Suprapubic skin (tissue), 4 donors: ENCODE data around the gene PAGE2.

ENCODE experiments used
- EP300 ChIP-seq: sonication (generic); formaldehyde crosslinking; IDR thresholded peaks from one replicate; pipeline ENCODE4 v1.6.1; 2017; ENCODE audit warnings: antibody characterized with exemption
- POLR2A ChIP-seq, 2 donors: fragments of 450-650 bp; IDR thresholded peaks; one replicate each; pipeline ENCODE4 v1.6.1; 2017; ENCODE audit warnings: antibody characterized with exemption in 2 of 2, mild to moderate bottlenecking in 2 of 2, moderate library complexity in 2 of 2
- POLR2AphosphoS5 ChIP-seq, 3 donors: sonication (generic); formaldehyde crosslinking; IDR thresholded peaks; one replicate each; pipeline ENCODE4 v1.6.1; 2017; ENCODE audit warnings: antibody characterized with exemption in 3 of 3
- TF ChIP-seq, protein P1 (sequence below), 2 donors: fragments of 200-600 bp in 1 of 2; fragments of 450-650 bp in 1 of 2; sonication (generic) in 1 of 2; IDR thresholded peaks; one replicate each; pipeline ENCODE4 v1.5.1; 2016 to 2019; ENCODE audit warnings: antibody characterized with exemption in 2 of 2, mild to moderate bottlenecking in 1 of 2, moderate library complexity in 1 of 2

DNA sequence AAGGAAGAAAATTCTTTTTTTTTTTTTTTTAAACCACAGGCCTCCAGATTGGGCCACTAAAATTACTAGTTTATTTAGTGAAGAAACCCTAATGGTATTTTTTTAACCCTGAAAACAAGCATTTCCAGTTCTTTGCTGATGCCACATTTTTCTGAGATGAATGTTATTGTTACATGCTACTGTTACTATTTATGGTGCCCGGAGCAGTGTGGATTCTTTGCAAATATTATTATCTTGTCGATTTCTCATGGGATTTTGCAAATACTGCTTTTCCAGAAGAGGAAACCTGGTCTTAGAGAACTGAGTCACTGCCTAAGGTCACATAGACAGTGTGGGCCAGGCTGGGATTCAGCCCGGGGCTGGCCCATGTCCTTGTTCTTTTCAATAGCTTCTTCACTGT is 49.3 kb upstream of the PAGE2 start:
- TF ChIP-seq, protein P1, sequence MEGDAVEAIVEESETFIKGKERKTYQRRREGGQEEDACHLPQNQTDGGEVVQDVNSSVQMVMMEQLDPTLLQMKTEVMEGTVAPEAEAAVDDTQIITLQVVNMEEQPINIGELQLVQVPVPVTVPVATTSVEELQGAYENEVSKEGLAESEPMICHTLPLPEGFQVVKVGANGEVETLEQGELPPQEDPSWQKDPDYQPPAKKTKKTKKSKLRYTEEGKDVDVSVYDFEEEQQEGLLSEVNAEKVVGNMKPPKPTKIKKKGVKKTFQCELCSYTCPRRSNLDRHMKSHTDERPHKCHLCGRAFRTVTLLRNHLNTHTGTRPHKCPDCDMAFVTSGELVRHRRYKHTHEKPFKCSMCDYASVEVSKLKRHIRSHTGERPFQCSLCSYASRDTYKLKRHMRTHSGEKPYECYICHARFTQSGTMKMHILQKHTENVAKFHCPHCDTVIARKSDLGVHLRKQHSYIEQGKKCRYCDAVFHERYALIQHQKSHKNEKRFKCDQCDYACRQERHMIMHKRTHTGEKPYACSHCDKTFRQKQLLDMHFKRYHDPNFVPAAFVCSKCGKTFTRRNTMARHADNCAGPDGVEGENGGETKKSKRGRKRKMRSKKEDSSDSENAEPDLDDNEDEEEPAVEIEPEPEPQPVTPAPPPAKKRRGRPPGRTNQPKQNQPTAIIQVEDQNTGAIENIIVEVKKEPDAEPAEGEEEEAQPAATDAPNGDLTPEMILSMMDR (IDR thresholded peaks at IDR 0.05), result no peak
- TF ChIP-seq POLR2A (IDR thresholded peaks at IDR 0.05) (no peak), EP300 (no peak), POLR2AphosphoS5 (IDR thresholded peaks at IDR 0.05) (no peak)
